Measurements from ENCODE around the gene MGRN1.
"Not testable (repeated sequence)": the region's sequence is repeated elsewhere in the genome, so short reads cannot be mapped to it uniquely, and the experiment has no call there.

Gene MGRN1

DNA sequence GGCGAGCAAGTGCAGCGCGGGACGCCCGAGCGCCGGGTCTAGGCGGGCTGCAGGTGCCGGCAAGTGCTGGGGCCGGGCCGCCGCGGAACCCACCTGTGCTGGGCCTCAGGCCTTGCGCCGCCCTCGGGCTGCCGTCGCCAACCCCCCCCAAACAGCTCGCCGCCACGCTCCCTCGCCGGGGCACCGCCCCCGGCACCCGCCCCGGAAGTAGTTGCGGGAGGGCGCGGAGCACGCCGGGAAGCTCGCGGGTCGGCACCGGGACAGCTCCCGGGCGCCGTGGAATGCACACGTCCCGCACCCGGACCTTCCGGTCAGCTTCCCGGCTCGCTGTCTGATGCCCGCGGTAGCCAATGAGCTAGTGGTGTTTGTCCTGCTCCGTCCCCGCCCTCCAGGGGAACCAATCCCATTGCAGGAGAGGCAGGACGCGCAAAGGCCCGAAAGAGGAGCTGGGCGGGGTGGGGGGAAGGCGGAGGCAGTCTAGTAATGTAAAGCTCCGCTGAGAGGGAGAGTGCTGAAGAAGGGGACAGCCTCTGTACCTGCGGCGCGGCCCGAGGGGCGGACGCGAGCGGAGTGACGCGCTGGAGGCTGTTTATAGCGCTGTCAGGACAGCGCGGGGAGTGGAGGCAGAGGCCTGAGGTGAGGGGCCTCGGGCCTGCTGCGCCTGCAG is 109.6 kb downstream of the MGRN1 start, which contains the start of the genes ANKS3 and DNAAF8:
TSS of gene ANKS3 (minus strand) at position 209 of the 667 bp plus-strand sequence. CDS start 4,122 bp downstream, outside the sequence.
TSS of gene DNAAF8 (plus strand) at position 475 of the 667 bp plus-strand sequence. CDS start 1,978 bp downstream, outside the sequence.
- peak; percentile 94 for DNase-seq (ENCODE audit: low spot score)

DNA sequence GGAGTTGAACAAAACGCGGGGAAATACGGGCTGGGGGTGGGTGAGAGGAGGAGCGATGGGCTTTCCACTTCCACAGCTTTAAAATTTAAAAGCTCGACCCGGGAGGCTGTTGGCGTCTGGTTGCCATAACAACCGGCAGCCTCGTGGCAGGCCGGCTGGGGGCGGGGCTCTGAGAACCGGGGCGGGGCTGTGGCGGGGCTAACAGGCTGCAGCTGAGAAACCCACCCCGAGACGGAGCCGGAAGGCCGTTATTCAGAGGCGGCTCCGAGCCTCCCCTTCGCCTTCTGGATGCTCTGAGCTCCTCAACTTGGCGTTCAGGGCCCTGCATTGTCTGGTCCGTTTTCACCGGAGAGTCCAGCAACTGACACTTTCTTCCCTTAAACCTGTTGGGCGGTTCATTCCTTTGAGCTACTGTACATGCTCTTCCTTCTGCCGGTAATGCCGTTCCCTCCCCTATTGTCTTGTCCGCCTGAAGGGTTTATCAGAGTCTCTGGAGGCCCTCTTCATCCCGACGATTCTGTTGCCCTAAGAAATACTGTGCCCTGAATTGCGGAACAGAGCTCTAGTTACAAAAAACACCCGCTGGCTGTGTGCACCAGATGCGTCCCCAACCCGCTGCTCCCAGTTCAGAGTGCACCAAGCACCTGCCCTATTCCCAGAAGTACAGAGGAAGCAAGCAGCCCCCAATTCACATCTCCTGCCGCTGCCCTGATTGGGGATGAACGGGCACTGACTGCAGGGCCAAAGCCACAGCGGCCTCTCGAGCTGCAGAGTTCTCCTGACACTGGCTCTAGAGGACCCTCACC is 110.3 kb downstream of the MGRN1 start:
- peak; percentile 63 for DNase-seq (ENCODE audit: low spot score)

DNA sequence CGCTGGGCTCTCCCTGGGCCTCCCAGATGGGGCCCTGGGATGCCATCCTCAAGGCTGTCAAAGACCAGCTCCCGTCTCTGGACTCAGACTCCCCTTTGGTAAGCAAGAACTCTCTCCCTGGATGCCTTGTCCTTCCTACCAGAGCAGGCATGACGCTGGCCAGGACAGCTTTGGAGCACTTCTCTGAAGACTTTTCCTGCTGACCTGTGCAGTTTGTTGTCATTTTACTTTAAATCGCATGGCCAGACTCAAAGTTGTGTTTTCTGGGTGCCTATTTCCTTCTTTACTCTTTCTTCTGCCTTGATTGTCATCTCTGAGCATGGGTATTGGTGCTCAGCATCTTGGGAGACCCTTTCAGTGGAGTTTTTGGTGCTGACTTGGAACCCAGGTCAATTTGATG is 111.9 kb downstream of the MGRN1 start:
- no peak for DNase-seq (ENCODE audit: low spot score)

DNA sequence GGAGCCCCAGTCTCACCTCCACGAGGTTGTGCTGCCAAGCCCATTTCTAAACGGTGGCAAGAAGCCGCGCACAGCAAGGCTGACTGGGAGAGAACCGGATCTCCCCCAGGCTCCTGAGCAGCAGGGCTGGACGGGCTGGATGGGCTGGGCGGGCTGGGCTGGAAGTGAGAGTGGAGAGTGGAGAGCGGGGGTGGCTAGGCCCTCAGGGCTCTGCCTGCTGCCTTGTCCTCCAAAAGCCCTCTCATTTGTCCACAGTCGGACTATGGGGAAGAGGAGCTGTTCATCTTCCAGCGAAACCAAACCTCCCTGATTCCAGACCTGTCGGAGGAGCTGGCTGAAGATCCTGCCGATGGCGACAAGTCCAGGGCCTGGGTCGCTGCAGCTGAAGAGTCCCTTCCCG is 112.9 kb downstream of the MGRN1 start:
- no peak for DNase-seq (ENCODE audit: low spot score)

DNA sequence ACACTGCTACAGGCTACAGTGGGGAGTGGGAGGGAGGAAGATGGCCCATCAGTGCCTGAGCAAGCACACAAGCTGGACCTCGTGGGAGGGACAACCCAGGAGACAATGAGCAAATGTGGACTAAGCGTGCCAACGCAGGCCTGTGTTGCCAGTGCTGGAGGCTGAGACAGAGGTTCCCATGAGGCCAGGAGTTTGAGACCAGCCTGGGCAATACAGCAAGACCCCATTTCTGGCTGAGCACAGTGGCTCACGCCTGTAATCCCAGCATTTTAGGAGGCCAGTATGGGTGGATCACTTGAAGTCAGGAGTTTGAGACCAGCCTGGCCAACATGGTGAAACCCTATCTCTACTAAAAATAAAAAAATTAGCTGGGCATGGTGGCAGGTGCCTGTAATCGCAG is 113.7 kb downstream of the MGRN1 start:
- DNase-seq (ENCODE audit: low spot score): not testable (repeated sequence)

Data from SW480 (cell line).